Nephron progenitor cell (in vitro differentiated cells): ENCODE data around the gene ASB16.

Experiments
- DNase-seq: peaks from one replicate; pipeline ENCODE4 v3.0.0; 2021
- H3K27ac Mint-ChIP-seq: 2 replicates; pipeline ENCODE4 v1.8.0; 2021; ENCODE audit warnings: mild to moderate bottlenecking, moderate library complexity, mixed read lengths
- H3K27me3 Mint-ChIP-seq: 2 replicates; pipeline ENCODE4 v1.8.0; 2021; ENCODE audit warnings: mild to moderate bottlenecking, low read depth, mixed read lengths; ENCODE audit not compliant: poor library complexity
- H3K36me3 Mint-ChIP-seq: 2 replicates; pipeline ENCODE4 v1.8.0; 2021; ENCODE audit warnings: low read depth, mixed read lengths
- H3K4me1 Mint-ChIP-seq: 2 replicates; pipeline ENCODE4 v1.8.0; 2021; ENCODE audit warnings: mixed read lengths
- H3K4me3 Mint-ChIP-seq: 2 replicates; pipeline ENCODE4 v1.8.0; 2021; ENCODE audit warnings: mild to moderate bottlenecking, moderate library complexity, mixed read lengths
- H3K9me3 Mint-ChIP-seq: 2 replicates; pipeline ENCODE4 v1.8.0; 2021; ENCODE audit warnings: mild to moderate bottlenecking, moderate library complexity, mixed read lengths
- CTCF ChIP-seq: fragments of 200-600 bp; sonication (generic); IDR thresholded peaks from 2 replicates; pipeline ENCODE4 v1.5.0; 2021; ENCODE audit warnings: antibody characterized with exemption

ASB16 gene

GRCh38 chr17:44207743-44208142 is 37.2 kb downstream of the ASB16 start:
- no peak overlapping the region for H3K27ac Mint-ChIP-seq
- H3K27me3 Mint-ChIP-seq: peaks cover 3% of the 10 kb centered on the region
- DNase-seq: no peak
- peaks cover 25% of the 10 kb centered on the region for H3K36me3 Mint-ChIP-seq
- no peaks in the 10 kb centered on the region for H3K9me3 Mint-ChIP-seq
- TF ChIP-seq CTCF: no peak
- H3K4me3 Mint-ChIP-seq: no peak overlapping the region
- H3K4me1 Mint-ChIP-seq: peaks cover 31% of the 10 kb centered on the region

GRCh38 chr17:44209786-44210341 is 39.4 kb downstream of the ASB16 start:
- TF ChIP-seq CTCF: no peak
- H3K27ac Mint-ChIP-seq: no peak overlapping the region
- H3K4me1 Mint-ChIP-seq: peaks cover 39% of the 10 kb centered on the region
- DNase-seq: no peak
- H3K9me3 Mint-ChIP-seq: no peaks in the 10 kb centered on the region
- peaks cover 3% of the 10 kb centered on the region for H3K27me3 Mint-ChIP-seq
- H3K36me3 Mint-ChIP-seq: peaks cover 35% of the 10 kb centered on the region
- no peak overlapping the region for H3K4me3 Mint-ChIP-seq

GRCh38 chr17:44210342-44211192 is 40.1 kb downstream of the ASB16 start:
- H3K36me3 Mint-ChIP-seq: peaks cover 42% of the 10 kb centered on the region
- no peaks in the 10 kb centered on the region for H3K9me3 Mint-ChIP-seq
- H3K27me3 Mint-ChIP-seq: peaks cover 3% of the 10 kb centered on the region
- H3K4me3 Mint-ChIP-seq: no peak overlapping the region
- peaks cover 42% of the 10 kb centered on the region for H3K4me1 Mint-ChIP-seq
- TF ChIP-seq CTCF: peak; percentile 96
- DNase-seq: peak; percentile 92
- no peak overlapping the region for H3K27ac Mint-ChIP-seq

GRCh38 chr17:44211281-44212265 is 41.1 kb downstream of the ASB16 start:
- Mint-ChIP-seq H3K27ac (peak overlapping the region; percentile 68), H3K4me3 (no peak overlapping the region), H3K4me1 (peaks cover 43% of the 10 kb centered on the region), H3K9me3 (no peaks in the 10 kb centered on the region), H3K36me3 (peaks cover 52% of the 10 kb centered on the region), H3K27me3 (peaks cover 3% of the 10 kb centered on the region)
- TF ChIP-seq CTCF: no peak
- DNase-seq: no peak

GRCh38 chr17:44212507-44213402 is 42.3 kb downstream of the ASB16 start:
- H3K4me3 Mint-ChIP-seq: peak overlapping the region; percentile 38
- peak overlapping the region; percentile 92 for H3K27ac Mint-ChIP-seq
- H3K27me3 Mint-ChIP-seq: peaks cover 3% of the 10 kb centered on the region
- peaks cover 55% of the 10 kb centered on the region for H3K4me1 Mint-ChIP-seq
- H3K36me3 Mint-ChIP-seq: peaks cover 52% of the 10 kb centered on the region
- TF ChIP-seq CTCF: no peak
- H3K9me3 Mint-ChIP-seq: no peaks in the 10 kb centered on the region
- DNase-seq: no peak
